ENCODE results near the gene SOX18.

The SOX18 gene

DNA sequence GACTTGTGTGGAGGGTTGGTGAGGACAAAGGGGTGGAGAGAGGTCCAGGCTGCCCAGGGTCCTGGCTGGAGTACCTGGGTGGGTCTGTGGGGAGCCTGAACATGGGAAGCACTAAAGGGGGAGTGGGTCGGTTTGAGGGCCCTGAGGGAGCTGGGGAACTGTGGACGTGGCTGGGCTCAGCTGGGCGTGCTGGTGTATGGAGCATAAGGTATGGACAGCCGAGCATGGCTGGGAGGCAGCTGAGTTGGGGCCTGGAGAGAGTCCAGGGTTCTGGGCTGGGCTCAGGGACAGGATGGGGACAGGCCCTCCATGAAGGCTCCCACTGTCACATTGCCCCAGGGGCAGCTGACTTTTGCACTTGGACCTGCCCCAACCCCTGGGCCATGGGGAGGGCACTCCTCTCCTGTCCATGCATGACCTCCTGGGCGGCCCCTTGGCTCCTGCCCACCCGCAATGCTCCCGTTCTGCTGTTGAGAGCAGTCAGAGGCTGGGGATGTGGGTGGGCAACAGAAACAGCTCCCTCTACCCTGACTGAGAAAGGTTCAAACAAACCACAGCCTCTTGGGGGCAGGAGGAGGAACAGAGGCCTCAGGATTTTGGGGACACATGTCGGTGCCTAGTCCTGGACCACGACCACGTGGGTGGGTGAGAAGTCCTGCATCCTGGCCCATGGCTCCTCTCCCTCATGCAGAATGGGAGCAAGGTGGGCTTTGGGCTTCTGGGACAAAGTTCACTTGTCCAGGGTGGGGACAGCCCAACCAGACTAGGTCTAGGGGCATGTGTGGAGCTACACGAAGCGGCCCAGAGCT is 9.0 kb downstream of the SOX18 start:
- H3K4me2 ChIP-seq, result peak overlapping the region; percentile 99

DNA sequence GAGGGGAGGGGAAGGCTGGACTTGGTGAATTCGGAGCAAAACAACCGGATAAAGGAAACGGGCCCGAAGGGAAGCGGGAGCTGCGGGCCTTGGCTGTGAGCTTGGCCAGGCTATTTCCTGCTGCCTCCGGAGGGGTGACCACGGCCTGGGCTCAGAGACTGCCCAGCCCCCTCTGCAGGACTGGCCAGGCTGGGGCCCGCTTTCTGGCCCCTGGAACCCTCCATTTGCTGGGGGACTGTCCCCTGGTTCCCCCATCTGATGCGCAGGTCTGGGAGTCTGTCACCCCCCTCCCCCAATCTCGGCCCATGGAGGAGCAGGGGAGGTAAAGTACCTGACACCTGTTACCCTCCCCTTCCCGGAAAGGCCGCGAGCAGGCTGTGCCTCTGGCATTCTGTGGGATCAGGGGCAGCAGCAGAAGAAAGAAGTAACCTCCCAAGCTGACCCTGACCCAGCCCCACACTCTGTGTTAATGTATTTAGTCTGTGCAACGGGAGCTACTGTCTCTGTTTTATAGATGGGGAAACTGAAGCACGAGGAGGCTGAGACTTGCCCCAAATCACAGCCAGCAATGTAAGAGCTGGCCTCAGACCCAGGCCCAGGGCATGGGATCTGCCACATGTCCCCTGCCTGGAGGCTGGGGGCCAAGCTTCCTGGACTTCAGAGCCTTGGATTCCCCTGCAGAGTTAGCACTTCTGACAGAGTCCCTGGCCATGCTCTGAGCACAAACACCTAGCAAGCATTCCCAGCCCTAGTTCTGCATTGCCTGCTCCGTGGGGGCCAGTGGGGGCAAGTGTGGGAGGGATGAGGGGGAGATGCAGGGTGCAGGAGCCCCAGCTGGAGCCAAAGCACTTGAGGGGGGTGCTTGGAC is 9.9 kb downstream of the SOX18 start:
- Histone ChIP-seq H3K4me1 (peaks cover 84% of the 10 kb centered on the region), H3K4me2 (peak overlapping the region; percentile 99), H4K20me1 (peaks cover 29% of the 10 kb centered on the region; the same call in 1 of the 2 replicates), H3K9ac (peak overlapping the region; percentile 78), H3K27me3 (peaks cover 69% of the 10 kb centered on the region), H3K27ac (peak overlapping the region; percentile 86; the same call in 1 of the 2 replicates), H3K4me3 (peak overlapping the region; percentile 69), H3K36me3 (peaks cover 7% of the 10 kb centered on the region), H3K9me3 (no peaks in the 10 kb centered on the region)
- TF ChIP-seq Cebpa-rat (IDR thresholded peaks at IDR 0.05), result no peak

More for the DNA sequence above, 9.0 kb downstream of the SOX18 start:
- Histone ChIP-seq H3K4me1 (peaks cover 78% of the 10 kb centered on the region), H3K9ac (no peak overlapping the region), H3K27me3 (peaks cover 78% of the 10 kb centered on the region), H3K4me3 (no peak overlapping the region), H3K9me3 (no peaks in the 10 kb centered on the region), H3K36me3 (no peaks in the 10 kb centered on the region), H3K27ac (peak overlapping the region; percentile 24; the same call in 1 of the 2 replicates), H4K20me1 (peaks cover 21% of the 10 kb centered on the region; the same call in 1 of the 2 replicates)
- no peak for TF ChIP-seq Cebpa-rat (IDR thresholded peaks at IDR 0.05)

- peak overlapping the region; percentile 69 for H3K4me3 ChIP-seq
- H4K20me1 ChIP-seq, result peaks cover 37% of the 10 kb centered on the region; the same call in 1 of the 2 replicates
- H3K9me3 ChIP-seq, result no peaks in the 10 kb centered on the region
- peaks cover 15% of the 10 kb centered on the region for H3K36me3 ChIP-seq
- peaks cover 84% of the 10 kb centered on the region for H3K4me1 ChIP-seq
- peaks cover 61% of the 10 kb centered on the region for H3K27me3 ChIP-seq
- peak overlapping the region; percentile 86 for H3K27ac ChIP-seq
- H3K4me2 ChIP-seq, result peak overlapping the region; percentile 99
- no peak for TF ChIP-seq Cebpa-rat (IDR thresholded peaks at IDR 0.05)
- H3K9ac ChIP-seq, result peak overlapping the region; percentile 78
These were observed 10.7 kb downstream of the SOX18 start for GRCh38 chr20:64038565-64039292.

GRCh38 chr20:64038224-64038564 is 11.2 kb downstream of the SOX18 start:
- Histone ChIP-seq H3K27ac (peak overlapping the region; percentile 86), H4K20me1 (peaks cover 42% of the 10 kb centered on the region; the same call in 1 of the 2 replicates), H3K4me3 (peak overlapping the region; percentile 69), H3K4me2 (peak overlapping the region; percentile 99), H3K36me3 (peaks cover 20% of the 10 kb centered on the region), H3K4me1 (peaks cover 82% of the 10 kb centered on the region), H3K9ac (peak overlapping the region; percentile 78), H3K27me3 (peaks cover 57% of the 10 kb centered on the region), H3K9me3 (no peaks in the 10 kb centered on the region)
- TF ChIP-seq Cebpa-rat (IDR thresholded peaks at IDR 0.05), result no peak

DNA sequence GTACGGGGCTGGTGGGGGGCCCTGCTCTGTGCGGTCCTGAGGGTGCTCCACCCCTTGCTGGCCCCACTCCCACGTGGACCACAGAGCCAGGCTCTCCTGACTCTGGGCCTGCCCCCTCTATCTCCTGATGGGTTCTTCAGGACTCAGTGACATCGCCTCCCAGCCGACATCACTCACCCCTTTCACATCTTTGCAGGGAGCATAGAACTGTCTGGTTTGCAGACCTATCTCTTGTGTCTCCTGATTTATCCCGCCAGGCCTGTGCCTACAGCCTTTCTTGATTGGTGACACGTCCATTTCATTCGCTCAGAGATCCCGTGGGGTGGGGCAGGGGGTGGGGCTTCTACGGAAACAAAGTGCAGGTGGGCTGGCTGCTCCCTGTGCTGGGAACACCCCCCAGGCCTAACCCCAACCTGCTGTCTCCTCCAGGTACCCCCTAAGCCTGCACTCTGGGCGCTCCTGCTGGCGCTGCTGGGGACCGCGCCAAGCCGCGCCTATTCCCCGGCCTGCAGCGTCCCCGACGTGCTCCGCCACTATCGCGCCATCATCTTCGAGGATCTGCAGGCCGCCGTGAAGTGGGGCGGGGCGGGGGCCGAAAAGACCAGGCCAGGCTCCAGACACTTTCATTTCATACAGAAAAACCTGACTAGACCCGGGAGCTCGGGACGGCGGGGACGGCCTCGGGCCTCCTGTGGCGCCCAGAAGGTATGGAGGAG is 11.8 kb downstream of the SOX18 start:
- peak overlapping the region; percentile 99 for H3K4me2 ChIP-seq
- H3K4me1 ChIP-seq, result peaks cover 79% of the 10 kb centered on the region
- peak overlapping the region; percentile 69; the same call in 1 of the 2 replicates for H3K4me3 ChIP-seq

DNA sequence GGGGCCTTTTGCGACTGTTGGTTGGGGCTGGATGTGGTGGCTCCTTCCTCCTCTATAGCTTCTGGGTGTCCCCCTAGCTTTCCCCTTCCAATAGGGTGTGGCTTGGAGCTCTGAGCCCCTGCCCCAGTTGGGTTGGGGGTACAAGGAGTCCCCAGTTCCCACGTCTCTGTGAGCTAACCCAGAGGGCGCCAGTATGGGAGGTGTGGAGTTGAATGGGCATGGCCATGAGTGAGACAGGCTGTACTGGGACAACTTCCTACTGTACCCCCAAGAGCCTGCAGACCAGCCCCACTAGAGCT is 12.3 kb downstream of the SOX18 start:
- Histone ChIP-seq H3K27ac (no peak overlapping the region; the same call in 1 of the 2 replicates), H3K36me3 (peaks cover 31% of the 10 kb centered on the region), H3K9ac (no peak overlapping the region), H3K9me3 (no peaks in the 10 kb centered on the region), H4K20me1 (peaks cover 50% of the 10 kb centered on the region; the same call in 1 of the 2 replicates), H3K4me2 (peak overlapping the region; percentile 99), H3K27me3 (peaks cover 50% of the 10 kb centered on the region), H3K4me3 (no peak overlapping the region), H3K4me1 (peaks cover 75% of the 10 kb centered on the region)
- no peak for TF ChIP-seq Cebpa-rat (IDR thresholded peaks at IDR 0.05)

More for the DNA sequence above, 11.8 kb downstream of the SOX18 start:
- Histone ChIP-seq H3K9me3 (no peaks in the 10 kb centered on the region), H3K27me3 (peaks cover 54% of the 10 kb centered on the region), H3K27ac (no peak overlapping the region; the same call in 1 of the 2 replicates), H3K9ac (no peak overlapping the region), H3K36me3 (peaks cover 26% of the 10 kb centered on the region), H4K20me1 (peaks cover 47% of the 10 kb centered on the region; the same call in 1 of the 2 replicates)
- no peak for TF ChIP-seq Cebpa-rat (IDR thresholded peaks at IDR 0.05)

GRCh38 chr20:64036346-64037198 is 12.9 kb downstream of the SOX18 start:
- Histone ChIP-seq H3K9ac (no peak overlapping the region), H4K20me1 (peaks cover 50% of the 10 kb centered on the region; the same call in 1 of the 2 replicates), H3K27ac (peak overlapping the region; percentile 47), H3K27me3 (peaks cover 44% of the 10 kb centered on the region), H3K9me3 (no peaks in the 10 kb centered on the region), H3K4me2 (peak overlapping the region; percentile 99), H3K4me3 (no peak overlapping the region), H3K36me3 (peaks cover 37% of the 10 kb centered on the region), H3K4me1 (peaks cover 69% of the 10 kb centered on the region)
- TF ChIP-seq Cebpa-rat (IDR thresholded peaks at IDR 0.05), result no peak

DNA sequence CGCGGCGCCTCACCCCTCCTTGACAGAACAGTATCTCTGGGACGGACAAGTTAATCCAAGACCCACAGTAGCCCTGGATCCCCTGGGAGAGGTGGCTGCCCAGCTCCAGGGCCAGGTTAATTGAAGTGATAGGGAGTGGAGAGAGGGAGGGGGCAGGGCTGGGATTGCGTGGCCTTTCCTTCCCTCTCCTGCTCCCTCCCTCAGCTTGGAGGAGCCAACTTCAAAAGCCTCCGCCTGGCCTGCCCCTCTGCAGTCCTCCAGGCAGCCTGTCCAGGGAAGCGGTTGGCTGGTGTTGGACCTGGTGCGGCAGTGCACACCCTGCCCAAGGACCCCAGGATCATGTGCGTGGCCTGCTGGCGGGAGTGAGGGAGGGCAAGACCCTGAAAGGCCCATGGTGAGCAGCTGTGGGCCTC is 13.5 kb downstream of the SOX18 start, which contains the start of gene C20orf204:
Gene C20orf204 (plus strand): TSS at position 250 of the 413 bp plus-strand sequence. CDS start 142 bp downstream, at position 392.
- peak within 1 kb of the TSS; percentile 99 for H3K4me2 ChIP-seq
- peaks cover 38% of the 10 kb centered on the region for H3K27me3 ChIP-seq
- peak within 1 kb of the TSS; percentile 47 for H3K27ac ChIP-seq
- peaks cover 43% of the 10 kb centered on the region for H3K36me3 ChIP-seq
- no peak within 1 kb of the TSS for H3K9ac ChIP-seq
- peaks cover 51% of the 10 kb centered on the region; the same call in 1 of the 2 replicates for H4K20me1 ChIP-seq
- H3K9me3 ChIP-seq, result no peaks in the 10 kb centered on the region
- no peak for TF ChIP-seq Cebpa-rat (IDR thresholded peaks at IDR 0.05)
- H3K4me1 ChIP-seq, result peaks cover 63% of the 10 kb centered on the region
- H3K4me3 ChIP-seq, result no peak within 1 kb of the TSS

All from BLaER1 (cell line).